ENCODE measurements around the gene AZU1. TPM values are rescaled to one million over a fixed set of nuclear protein-coding genes. Genes with fewer than 3 reads are reported as not detected.

The AZU1 gene
- total RNA-seq, 1 experiment from 2014 or later, result 5.8 TPM

DNA sequence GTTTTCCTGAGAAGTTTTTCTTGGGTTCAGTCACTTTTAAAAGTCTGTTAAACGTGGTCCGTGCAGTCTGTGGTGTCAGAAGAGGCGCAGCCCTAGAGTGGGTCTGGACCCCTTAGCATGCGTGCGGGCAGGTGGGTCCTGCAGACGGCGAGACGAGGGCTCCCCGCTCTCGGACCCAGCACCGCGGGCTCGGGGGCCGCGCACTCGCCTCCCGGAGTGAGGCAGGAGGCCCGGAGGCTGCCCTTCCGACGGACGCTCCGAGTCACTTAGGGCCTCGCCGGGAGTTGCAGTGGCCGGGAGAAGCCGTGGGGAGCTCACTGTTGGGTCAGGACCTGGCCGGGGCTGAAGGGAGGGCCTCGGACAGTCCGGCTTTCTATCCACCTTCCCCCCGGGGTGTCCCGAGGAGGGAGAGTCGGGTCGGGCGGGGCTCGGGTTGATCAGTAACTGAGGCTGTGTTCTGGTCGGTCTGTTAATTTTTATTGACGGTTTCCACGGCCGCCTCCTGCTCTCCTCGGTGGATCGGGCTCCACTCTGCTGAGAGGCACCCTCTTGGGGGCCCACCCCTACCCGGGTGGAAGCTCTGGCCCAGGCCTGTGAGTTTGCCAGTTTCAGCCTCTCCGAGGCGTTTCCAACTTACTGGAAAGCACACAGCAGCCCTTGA is 29.1 kb upstream of the AZU1 start:
- intact Hi-C loops (cut with micrococcal nuclease; ENCODE audit: unreplicated experiment), result no loop called here
- ATAC-seq (no peak), DNase-seq (ENCODE audit: low read depth, low spot score) (no peak)
- no TSS peak for BruUV-seq (replicated peaks)
- CTCF ChIA-PET, result no interaction called here
- TF ChIP-seq, protein P1, sequence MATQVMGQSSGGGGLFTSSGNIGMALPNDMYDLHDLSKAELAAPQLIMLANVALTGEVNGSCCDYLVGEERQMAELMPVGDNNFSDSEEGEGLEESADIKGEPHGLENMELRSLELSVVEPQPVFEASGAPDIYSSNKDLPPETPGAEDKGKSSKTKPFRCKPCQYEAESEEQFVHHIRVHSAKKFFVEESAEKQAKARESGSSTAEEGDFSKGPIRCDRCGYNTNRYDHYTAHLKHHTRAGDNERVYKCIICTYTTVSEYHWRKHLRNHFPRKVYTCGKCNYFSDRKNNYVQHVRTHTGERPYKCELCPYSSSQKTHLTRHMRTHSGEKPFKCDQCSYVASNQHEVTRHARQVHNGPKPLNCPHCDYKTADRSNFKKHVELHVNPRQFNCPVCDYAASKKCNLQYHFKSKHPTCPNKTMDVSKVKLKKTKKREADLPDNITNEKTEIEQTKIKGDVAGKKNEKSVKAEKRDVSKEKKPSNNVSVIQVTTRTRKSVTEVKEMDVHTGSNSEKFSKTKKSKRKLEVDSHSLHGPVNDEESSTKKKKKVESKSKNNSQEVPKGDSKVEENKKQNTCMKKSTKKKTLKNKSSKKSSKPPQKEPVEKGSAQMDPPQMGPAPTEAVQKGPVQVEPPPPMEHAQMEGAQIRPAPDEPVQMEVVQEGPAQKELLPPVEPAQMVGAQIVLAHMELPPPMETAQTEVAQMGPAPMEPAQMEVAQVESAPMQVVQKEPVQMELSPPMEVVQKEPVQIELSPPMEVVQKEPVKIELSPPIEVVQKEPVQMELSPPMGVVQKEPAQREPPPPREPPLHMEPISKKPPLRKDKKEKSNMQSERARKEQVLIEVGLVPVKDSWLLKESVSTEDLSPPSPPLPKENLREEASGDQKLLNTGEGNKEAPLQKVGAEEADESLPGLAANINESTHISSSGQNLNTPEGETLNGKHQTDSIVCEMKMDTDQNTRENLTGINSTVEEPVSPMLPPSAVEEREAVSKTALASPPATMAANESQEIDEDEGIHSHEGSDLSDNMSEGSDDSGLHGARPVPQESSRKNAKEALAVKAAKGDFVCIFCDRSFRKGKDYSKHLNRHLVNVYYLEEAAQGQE (IDR thresholded peaks at IDR 0.05; ENCODE audit: insufficient read depth in 1 of 2, low read depth in 2 of 2, low read length in 1 of 2), result no peak
- TF ChIP-seq, protein P2, sequence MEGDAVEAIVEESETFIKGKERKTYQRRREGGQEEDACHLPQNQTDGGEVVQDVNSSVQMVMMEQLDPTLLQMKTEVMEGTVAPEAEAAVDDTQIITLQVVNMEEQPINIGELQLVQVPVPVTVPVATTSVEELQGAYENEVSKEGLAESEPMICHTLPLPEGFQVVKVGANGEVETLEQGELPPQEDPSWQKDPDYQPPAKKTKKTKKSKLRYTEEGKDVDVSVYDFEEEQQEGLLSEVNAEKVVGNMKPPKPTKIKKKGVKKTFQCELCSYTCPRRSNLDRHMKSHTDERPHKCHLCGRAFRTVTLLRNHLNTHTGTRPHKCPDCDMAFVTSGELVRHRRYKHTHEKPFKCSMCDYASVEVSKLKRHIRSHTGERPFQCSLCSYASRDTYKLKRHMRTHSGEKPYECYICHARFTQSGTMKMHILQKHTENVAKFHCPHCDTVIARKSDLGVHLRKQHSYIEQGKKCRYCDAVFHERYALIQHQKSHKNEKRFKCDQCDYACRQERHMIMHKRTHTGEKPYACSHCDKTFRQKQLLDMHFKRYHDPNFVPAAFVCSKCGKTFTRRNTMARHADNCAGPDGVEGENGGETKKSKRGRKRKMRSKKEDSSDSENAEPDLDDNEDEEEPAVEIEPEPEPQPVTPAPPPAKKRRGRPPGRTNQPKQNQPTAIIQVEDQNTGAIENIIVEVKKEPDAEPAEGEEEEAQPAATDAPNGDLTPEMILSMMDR (IDR thresholded peaks at IDR 0.05), result no peak
- no peak; the same call in 1 of the 2 replicates for TF ChIP-seq POLR2AphosphoS5 (IDR thresholded peaks at IDR 0.05; ENCODE audit: low read depth, low read length)
- TF ChIP-seq TCF7L2 (IDR thresholded peaks at IDR 0.05; ENCODE audit: low read depth, low read length), result no peak
- no peak for TF ChIP-seq SIN3A (IDR thresholded peaks at IDR 0.05; ENCODE audit: borderline replicate concordance, insufficient read depth, low read depth, low read length)
- Histone ChIP-seq H3K9me3 (ENCODE audit: control insufficient read depth, insufficient read depth, low read depth, low read length) (no peaks in the 10 kb centered on the region), H3K36me3 (ENCODE audit: control insufficient read depth, insufficient read depth, low read length) (peaks cover 13% of the 10 kb centered on the region), H3K27me3 (ENCODE audit: control insufficient read depth, insufficient read depth, low read length) (no peaks in the 10 kb centered on the region), H3K27ac (ENCODE audit: low read length) (peak overlapping the region; percentile 89), H3K4me1 (ENCODE audit: control insufficient read depth, insufficient read depth, low read length) (peaks cover 18% of the 10 kb centered on the region), H3K4me3 (ENCODE audit: low read depth in 2 of 2, low read length in 2 of 2) (peak overlapping the region; percentile 82 to 87)
- in situ Hi-C loops (cut with HindIII; ENCODE audit: low pct_unique_long_range_greater_than_20kb, low sequenced_read_pairs), result no loop called here
- POLR2A ChIA-PET, result interaction anchor here (0.5 to 1.3 kb wide), 2 partner anchors 25 to 221 kb away, joined by 3 to 7 read pairs; no protein-coding TSS in a partner anchor

DNA sequence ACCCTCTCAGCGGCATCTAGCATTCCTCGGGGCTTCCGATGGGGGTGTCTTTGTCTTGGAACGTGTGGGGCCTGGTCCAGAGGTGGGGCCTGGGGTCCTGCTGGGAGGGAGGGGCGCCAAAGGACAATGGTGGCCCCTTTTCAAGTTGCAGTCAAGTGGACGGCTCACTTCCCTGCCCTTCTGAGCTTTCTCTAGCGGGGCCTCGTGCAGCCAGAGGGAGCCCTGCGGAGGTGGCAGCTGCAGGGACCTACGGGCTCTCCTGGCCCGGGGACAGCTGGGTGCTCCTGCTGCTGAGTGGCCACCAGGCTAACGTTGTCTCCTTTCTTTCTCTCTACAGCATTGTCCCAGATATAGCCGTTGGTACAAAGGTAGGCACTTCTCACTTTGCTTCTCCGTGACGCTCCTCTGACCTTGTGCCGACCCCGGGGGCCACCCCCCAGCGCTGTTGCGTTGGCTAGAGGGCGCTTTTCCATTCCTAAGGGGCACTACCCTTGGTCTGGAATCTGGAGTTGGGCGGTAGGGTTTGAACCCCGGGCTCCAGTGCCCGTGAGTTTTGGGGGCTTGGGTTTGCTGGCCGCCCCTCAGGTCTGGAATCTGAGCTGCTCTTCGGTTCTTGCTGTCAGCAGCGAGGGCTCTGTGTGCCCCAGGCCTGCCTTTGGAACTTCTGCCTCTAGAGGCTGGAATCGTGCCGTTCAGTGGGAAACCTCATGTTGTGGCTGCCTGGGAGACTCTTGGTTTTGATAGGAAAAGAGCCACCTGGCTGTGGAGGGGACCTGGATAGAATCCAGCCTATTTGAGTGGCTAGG is 28.4 kb upstream of the AZU1 start:
- Histone ChIP-seq H3K4me1 (ENCODE audit: control insufficient read depth, insufficient read depth, low read length) (peaks cover 18% of the 10 kb centered on the region), H3K27me3 (ENCODE audit: control insufficient read depth, insufficient read depth, low read length) (no peaks in the 10 kb centered on the region), H3K9me3 (ENCODE audit: control insufficient read depth, insufficient read depth, low read depth, low read length) (no peaks in the 10 kb centered on the region), H3K4me3 (ENCODE audit: low read depth in 2 of 2, low read length in 2 of 2) (peak overlapping the region; percentile 82 to 87), H3K36me3 (ENCODE audit: control insufficient read depth, insufficient read depth, low read length) (peaks cover 13% of the 10 kb centered on the region), H3K27ac (ENCODE audit: low read length) (peak overlapping the region; percentile 89)
- ChIA-PET CTCF (no interaction called here), POLR2A (interaction anchor here (0.5 to 1.3 kb wide), 2 partner anchors 26 to 220 kb away, joined by 3 to 7 read pairs; no protein-coding TSS in a partner anchor)
- in situ Hi-C loops (cut with HindIII; ENCODE audit: low pct_unique_long_range_greater_than_20kb, low sequenced_read_pairs), result no loop called here
- intact Hi-C loops (cut with micrococcal nuclease; ENCODE audit: unreplicated experiment), result no loop called here
- ATAC-seq (no peak), DNase-seq (ENCODE audit: low read depth, low spot score) (no peak)
- BruUV-seq (replicated peaks), result no TSS peak
- no peak; the same call in 1 of the 2 replicates for TF ChIP-seq POLR2AphosphoS5 (IDR thresholded peaks at IDR 0.05; ENCODE audit: low read depth, low read length)
- no peak for TF ChIP-seq SIN3A (IDR thresholded peaks at IDR 0.05; ENCODE audit: borderline replicate concordance, insufficient read depth, low read depth, low read length)
- TF ChIP-seq, protein P1 (IDR thresholded peaks at IDR 0.05; ENCODE audit: insufficient read depth in 1 of 2, low read depth in 2 of 2, low read length in 1 of 2), result no peak
- no peak for TF ChIP-seq TCF7L2 (IDR thresholded peaks at IDR 0.05; ENCODE audit: low read depth, low read length)
- TF ChIP-seq, protein P2 (IDR thresholded peaks at IDR 0.05), result no peak; the same call in 1 of the 2 replicates
